Central memory CD8-positive, alpha-beta T cell (primary cell): ENCODE measurements around the gene TSPYL1.
A peak's percentile ranks its signal among the peaks of the same experiment; 100 is the strongest.

Experiments used
- ATAC-seq: fragments of 150-1000 bp; cut with Tn5 transposase; replicated peaks from 2 replicates; pipeline ENCODE4 v1.10.0; 2022; ENCODE audit warnings: mild to moderate bottlenecking, moderate FRiP score, moderate number of reproducible peaks; ENCODE audit not compliant: poor library complexity, severe bottlenecking; ENCODE audit errors: extremely low read depth
- DNase-seq, 2 donors: peaks; one replicate each; pipeline ENCODE4 v3.0.0; 2021; ENCODE audit warnings: low spot score in 2 of 2
- H3K27ac Mint-ChIP-seq: one replicate; pipeline ENCODE4 v1.8.0; 2022; ENCODE audit warnings: low read depth, mild to moderate bottlenecking, moderate library complexity, mixed read lengths
- H3K27me3 Mint-ChIP-seq: one replicate; pipeline ENCODE4 v1.8.0; 2022; ENCODE audit warnings: mixed read lengths
- H3K36me3 Mint-ChIP-seq: one replicate; pipeline ENCODE4 v1.8.0; 2022; ENCODE audit warnings: mild to moderate bottlenecking, moderate library complexity, mixed read lengths; ENCODE audit not compliant: insufficient read depth
- H3K4me1 Mint-ChIP-seq: one replicate; pipeline ENCODE4 v1.8.0; 2022; ENCODE audit warnings: mixed read lengths
- H3K4me3 Mint-ChIP-seq: one replicate; pipeline ENCODE4 v1.8.0; 2022; ENCODE audit warnings: mild to moderate bottlenecking, moderate library complexity, mixed read lengths
- H3K9me3 Mint-ChIP-seq: one replicate; pipeline ENCODE4 v1.8.0; 2022; ENCODE audit warnings: mixed read lengths

The TSPYL1 gene

GRCh38 chr6:116251568-116252384 lies 28.0 kb downstream of the TSPYL1 start:
- Mint-ChIP-seq H3K4me3 (no peak overlapping the region), H3K9me3 (no peaks in the 10 kb centered on the region), H3K27me3 (no peaks in the 10 kb centered on the region)

GRCh38 chr6:116248577-116248976 lies 31.2 kb downstream of the TSPYL1 start:
- peak overlapping the region; percentile 80 for H3K27ac Mint-ChIP-seq
- no peak for ATAC-seq

More at GRCh38 chr6:116251568-116252384, 28.0 kb downstream of the TSPYL1 start:
- Mint-ChIP-seq H3K36me3 (peaks cover 6% of the 10 kb centered on the region), H3K4me1 (no peaks in the 10 kb centered on the region), H3K27ac (no peak overlapping the region)
- DNase-seq: no peak
- no peak for ATAC-seq

GRCh38 chr6:116247285-116247684 lies 32.4 kb downstream of the TSPYL1 start:
- peak overlapping the region; percentile 19 for H3K27ac Mint-ChIP-seq
- H3K36me3 Mint-ChIP-seq: peaks cover 8% of the 10 kb centered on the region
- H3K4me1 Mint-ChIP-seq: no peaks in the 10 kb centered on the region
- no peak overlapping the region for H3K4me3 Mint-ChIP-seq
- H3K27me3 Mint-ChIP-seq: no peaks in the 10 kb centered on the region
- no peaks in the 10 kb centered on the region for H3K9me3 Mint-ChIP-seq
- ATAC-seq: no peak
- no peak for DNase-seq

More at GRCh38 chr6:116248577-116248976, 31.2 kb downstream of the TSPYL1 start:
- Mint-ChIP-seq H3K4me1 (no peaks in the 10 kb centered on the region), H3K27me3 (no peaks in the 10 kb centered on the region), H3K36me3 (peaks cover 8% of the 10 kb centered on the region), H3K9me3 (no peaks in the 10 kb centered on the region), H3K4me3 (no peak overlapping the region)
- DNase-seq: no peak

GRCh38 chr6:116246089-116246488 lies 33.6 kb downstream of the TSPYL1 start:
- no peaks in the 10 kb centered on the region for H3K9me3 Mint-ChIP-seq
- ATAC-seq (no peak), DNase-seq (no peak)
- H3K4me1 Mint-ChIP-seq: no peaks in the 10 kb centered on the region
- no peak overlapping the region for H3K4me3 Mint-ChIP-seq
- no peaks in the 10 kb centered on the region for H3K27me3 Mint-ChIP-seq
- H3K36me3 Mint-ChIP-seq: peaks cover 8% of the 10 kb centered on the region
- no peak overlapping the region for H3K27ac Mint-ChIP-seq

- Mint-ChIP-seq H3K27me3 (no peaks in the 10 kb centered on the region), H3K4me3 (no peak overlapping the region), H3K4me1 (no peaks in the 10 kb centered on the region), H3K27ac (no peak overlapping the region), H3K9me3 (no peaks in the 10 kb centered on the region), H3K36me3 (peaks cover 8% of the 10 kb centered on the region)
- ATAC-seq: no peak
- no peak for DNase-seq
Measured at GRCh38 chr6:116244284-116244683, 35.4 kb downstream of the TSPYL1 start.

GRCh38 chr6:116239856-116240255 lies 39.9 kb downstream of the TSPYL1 start:
- no peak for DNase-seq
- H3K4me1 Mint-ChIP-seq: no peaks in the 10 kb centered on the region
- H3K27ac Mint-ChIP-seq: no peak overlapping the region
- no peaks in the 10 kb centered on the region for H3K27me3 Mint-ChIP-seq
- no peak overlapping the region for H3K4me3 Mint-ChIP-seq
- ATAC-seq: no peak
- no peaks in the 10 kb centered on the region for H3K9me3 Mint-ChIP-seq
- peaks cover 13% of the 10 kb centered on the region for H3K36me3 Mint-ChIP-seq

GRCh38 chr6:116239256-116239655 lies 40.5 kb downstream of the TSPYL1 start:
- DNase-seq: no peak
- ATAC-seq: no peak
- Mint-ChIP-seq H3K27ac (peak overlapping the region; percentile 38), H3K9me3 (no peaks in the 10 kb centered on the region), H3K4me3 (no peak overlapping the region), H3K36me3 (peaks cover 13% of the 10 kb centered on the region), H3K27me3 (no peaks in the 10 kb centered on the region), H3K4me1 (no peaks in the 10 kb centered on the region)

- Mint-ChIP-seq H3K4me3 (no peak overlapping the region), H3K4me1 (no peaks in the 10 kb centered on the region), H3K27me3 (no peaks in the 10 kb centered on the region), H3K36me3 (peaks cover 13% of the 10 kb centered on the region), H3K9me3 (no peaks in the 10 kb centered on the region), H3K27ac (no peak overlapping the region)
- DNase-seq (no peak), ATAC-seq (no peak)
Measured at GRCh38 chr6:116238083-116238482, 41.6 kb downstream of the TSPYL1 start.

GRCh38 chr6:116234689-116235088 lies 45.0 kb downstream of the TSPYL1 start:
- Mint-ChIP-seq H3K4me1 (no peaks in the 10 kb centered on the region), H3K36me3 (peaks cover 13% of the 10 kb centered on the region), H3K27me3 (no peaks in the 10 kb centered on the region), H3K9me3 (no peaks in the 10 kb centered on the region), H3K4me3 (no peak overlapping the region), H3K27ac (no peak overlapping the region)
- ATAC-seq (no peak), DNase-seq (no peak)

GRCh38 chr6:116229287-116229913 lies 50.3 kb downstream of the TSPYL1 start:
- H3K27me3 Mint-ChIP-seq: no peaks in the 10 kb centered on the region
- H3K9me3 Mint-ChIP-seq: no peaks in the 10 kb centered on the region
- H3K27ac Mint-ChIP-seq: peak overlapping the region; percentile 11
- H3K4me3 Mint-ChIP-seq: no peak overlapping the region
- DNase-seq (no peak), ATAC-seq (no peak)
- peaks cover 7% of the 10 kb centered on the region for H3K36me3 Mint-ChIP-seq
- no peaks in the 10 kb centered on the region for H3K4me1 Mint-ChIP-seq
